ENCODE measurements around the gene NAP1L5.
A peak's percentile ranks its signal among the peaks of the same experiment; 100 is the strongest.

DNA sequence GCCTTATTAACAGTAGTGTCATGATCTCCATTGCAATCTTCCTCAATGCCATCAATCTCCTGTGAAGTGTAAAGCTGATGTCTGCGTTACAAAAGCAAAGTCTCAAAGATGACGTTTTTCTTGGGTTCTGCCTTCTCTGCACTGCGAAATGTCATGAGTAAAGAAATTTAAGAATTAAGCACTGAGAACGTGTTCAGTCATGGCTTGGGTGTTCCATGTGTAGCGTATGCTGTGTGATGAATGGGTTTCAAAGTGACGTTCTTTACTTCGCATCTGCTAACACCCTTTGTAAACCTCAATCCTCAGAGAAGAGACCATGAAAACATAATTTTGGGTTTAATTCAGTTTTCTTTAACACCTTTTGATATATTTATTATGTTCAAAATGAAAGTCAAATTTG is 999 bp downstream of the NAP1L5 start:
- TF ChIP-seq POLR2AphosphoS5 (IDR thresholded peaks at IDR 0.05), result peak in 1 of 3 donors; percentile 60
- no peak for TF ChIP-seq CTCF (IDR thresholded peaks at IDR 0.05)
- no peak for TF ChIP-seq POLR2A (IDR thresholded peaks at IDR 0.05)

Data from stomach (tissue), 4 donors.